MCF 10A (cell line): ENCODE measurements around the gene MBLAC2. TPM values are rescaled to one million over a fixed set of nuclear protein-coding genes. Genes with fewer than 3 reads are reported as not detected.
A peak's percentile ranks its signal among the peaks of the same experiment; 100 is the strongest.

ENCODE experiments used
- BruUV-seq: library from RNA; stranded (reverse); fragments of 400-500 nt; replicated peaks from 2 replicates; lab custom pipeline; 2021; lab: Mats Ljungman, UMichigan
- CTCF ChIA-PET: fragments of 300-600 bp; sonication (Branson Sonifier 250); formaldehyde crosslinking; extraction: SDS; loops from one replicate; lab custom pipeline; 2021; ENCODE audit warnings: antibody characterized with exemption, inconsistent platforms; lab: Yijun Ruan, JAX
- POLR2A ChIA-PET: fragments of 300-600, 350-650 bp; sonication (Branson Sonifier 250); formaldehyde crosslinking; extraction: SDS; loops from one replicate; lab custom pipeline; 2020; ENCODE audit warnings: antibody characterized with exemption, inconsistent platforms; lab: Yijun Ruan, JAX
- DNase-seq: peaks from one replicate; pipeline ENCODE4 v3.0.0-alpha.2; 2018; ENCODE audit not compliant: unreplicated experiment
- H3K27ac Mint-ChIP-seq: one replicate; pipeline ENCODE4 v1.8.0; 2022; ENCODE audit warnings: mild to moderate bottlenecking, low read depth, mixed read lengths; ENCODE audit not compliant: unreplicated experiment
- H3K27me3 Mint-ChIP-seq: one replicate; pipeline ENCODE4 v1.8.0; 2022; ENCODE audit warnings: mixed read lengths; ENCODE audit not compliant: insufficient read depth, unreplicated experiment
- H3K36me3 Mint-ChIP-seq: one replicate; pipeline ENCODE4 v1.8.0; 2022; ENCODE audit warnings: mild to moderate bottlenecking, moderate library complexity, mixed read lengths; ENCODE audit not compliant: insufficient read depth, unreplicated experiment
- H3K4me1 Mint-ChIP-seq: one replicate; pipeline ENCODE4 v1.8.0; 2022; ENCODE audit warnings: mixed read lengths; ENCODE audit not compliant: insufficient read depth, unreplicated experiment
- H3K4me3 Mint-ChIP-seq: one replicate; pipeline ENCODE4 v1.8.0; 2022; ENCODE audit warnings: mild to moderate bottlenecking, moderate library complexity, mixed read lengths; ENCODE audit not compliant: unreplicated experiment
- H3K9me3 Mint-ChIP-seq: one replicate; pipeline ENCODE4 v1.8.0; 2022; ENCODE audit warnings: mixed read lengths; ENCODE audit not compliant: unreplicated experiment
- CTCF ChIP-seq: fragments of 200-600 bp; IDR thresholded peaks from one replicate; pipeline ENCODE4 v1.8.0; 2022; ENCODE audit warnings: antibody characterized with exemption, mild to moderate bottlenecking; ENCODE audit not compliant: unreplicated experiment
- intact Hi-C: fragments of 100-400 bp; cut with micrococcal nuclease; formaldehyde crosslinking; loops from 2 replicates; pipeline ENCODE4 v1.14.1; 2022
- total RNA-seq: library from RNA; stranded (reverse); gene quantifications from 2 replicates; pipeline ENCODE4 v1.2.3, GENCODE V29; 2022

MBLAC2 gene
- total RNA-seq, 1 experiment from 2014 or later = 9.1 TPM

DNA sequence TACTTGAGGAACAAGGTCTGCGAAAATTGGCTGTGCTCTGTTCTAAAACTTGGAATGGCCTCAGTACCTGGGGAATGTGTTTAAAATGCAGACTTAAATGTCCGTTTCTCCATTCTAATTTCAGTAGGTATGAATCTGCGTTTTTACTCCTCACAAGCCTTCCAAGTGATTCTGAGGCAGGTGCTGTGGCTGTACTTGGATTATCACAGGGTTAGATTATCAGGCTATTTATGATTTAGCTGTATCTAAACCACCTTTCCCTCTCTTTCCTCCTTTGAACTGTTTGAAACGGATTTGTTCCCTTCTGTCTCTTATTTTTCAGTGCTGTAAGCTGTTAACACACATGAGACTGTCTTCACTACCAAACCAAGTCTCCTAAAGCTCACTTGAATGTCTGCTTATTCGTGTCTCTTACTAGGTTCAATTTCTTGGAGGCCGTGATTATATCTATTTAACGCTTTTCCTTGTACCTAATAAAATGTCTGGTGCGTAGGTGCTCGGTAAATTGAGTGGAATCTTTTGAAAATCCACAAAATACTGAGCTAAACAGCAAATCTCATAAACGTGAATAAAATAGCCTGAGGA is 64.3 kb downstream of the MBLAC2 start:
- Mint-ChIP-seq H3K27ac (no peak overlapping the region), H3K9me3 (no peaks in the 10 kb centered on the region), H3K27me3 (no peaks in the 10 kb centered on the region), H3K4me1 (peaks cover 17% of the 10 kb centered on the region), H3K4me3 (no peak overlapping the region), H3K36me3 (peaks cover 7% of the 10 kb centered on the region)
- intact Hi-C loops = loop anchor here (1.0 kb wide), 1 partner anchor 120 kb away; no protein-coding TSS in a partner anchor
- no peak for TF ChIP-seq CTCF
- ChIA-PET POLR2A (interaction anchor here (0.7 to 5.7 kb wide), 35 partner anchors 7 to 1682 kb away, joined by 3 to 68 read pairs (median 4); partner anchors contain the start of genes ARRDC3, LYSMD3, MBLAC2 and POLR3G), CTCF (interaction anchor here (0.6 to 1.5 kb wide), 8 partner anchors 23 to 1009 kb away, joined by 3 to 8 read pairs (median 3); partner anchors contain the start of gene LYSMD3)
- TSS peak; percentile 91 for BruUV-seq
- no peak for DNase-seq

- Mint-ChIP-seq H3K9me3 (no peaks in the 10 kb centered on the region), H3K4me1 (peaks cover 22% of the 10 kb centered on the region), H3K36me3 (peaks cover 14% of the 10 kb centered on the region), H3K27ac (no peak within 1 kb of the TSS), H3K27me3 (no peaks in the 10 kb centered on the region), H3K4me3 (no peak within 1 kb of the TSS)
- CTCF ChIA-PET = interaction anchor here (0.6 to 1.5 kb wide), 6 partner anchors 23 to 1010 kb away, joined by 3 to 8 read pairs (median 3); partner anchors contain the start of gene LYSMD3
- peak; percentile 95 for DNase-seq
- TF ChIP-seq CTCF = no peak
- intact Hi-C loops = loop anchor here (1.0 to 2.0 kb wide), 2 partner anchors 63 to 121 kb away; no protein-coding TSS in a partner anchor
- POLR2A ChIA-PET = interaction anchor here (0.5 to 5.7 kb wide), 33 partner anchors 9 to 1681 kb away, joined by 3 to 68 read pairs (median 4); partner anchors contain the start of genes ARRDC3, LYSMD3, MBLAC2 and POLR3G
- no TSS peak for BruUV-seq
Measured at GRCh38 chr5:90409318-90410177, 65.0 kb downstream of the MBLAC2 start, which contains the start of gene CETN3. Gene CETN3, minus strand, starts transcription at chr5:90409756. Its CDS starts 95 bp downstream, at chr5:90409661.

DNA sequence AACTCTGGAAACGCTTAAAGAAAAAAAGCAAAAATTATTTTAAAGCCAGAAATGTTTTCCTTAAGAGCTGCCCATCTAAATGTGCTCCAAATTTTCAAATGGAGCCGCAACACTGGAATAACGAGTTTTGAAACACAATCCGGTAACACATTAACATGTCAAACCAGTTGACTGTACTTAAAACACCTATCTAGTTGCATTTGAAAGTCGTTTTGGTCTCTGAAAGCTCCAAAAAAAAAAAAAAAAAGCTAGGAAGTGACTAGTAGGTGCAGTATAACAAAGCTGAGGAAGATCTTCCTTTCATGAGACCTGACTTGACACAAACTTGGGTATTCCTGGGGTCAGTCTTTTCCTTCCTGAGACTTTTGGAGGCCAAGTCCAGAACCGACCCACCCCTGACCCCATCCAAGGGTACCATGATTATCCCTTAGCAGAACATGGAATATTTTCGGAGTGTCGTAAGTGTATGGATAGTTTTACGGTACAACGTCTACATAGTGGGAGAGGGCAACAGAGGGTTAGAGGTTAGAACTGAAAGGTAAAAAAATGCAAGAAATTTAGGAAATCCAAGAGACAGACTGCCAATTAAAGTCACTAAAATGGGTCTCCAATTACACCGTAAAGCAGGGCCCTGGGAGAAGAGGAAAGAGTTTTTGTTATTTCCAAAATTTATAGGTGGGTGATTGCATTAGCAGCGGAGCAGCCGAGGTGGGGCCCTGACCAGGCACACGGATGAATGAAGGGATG is 65.8 kb downstream of the MBLAC2 start:
- Mint-ChIP-seq H3K27me3 (no peaks in the 10 kb centered on the region), H3K4me1 (peaks cover 22% of the 10 kb centered on the region), H3K9me3 (no peaks in the 10 kb centered on the region), H3K27ac (no peak overlapping the region), H3K4me3 (no peak overlapping the region), H3K36me3 (peaks cover 19% of the 10 kb centered on the region)
- intact Hi-C loops = loop anchor here (2.0 kb wide), 1 partner anchor 64 kb away; no protein-coding TSS in a partner anchor
- CTCF ChIA-PET = interaction anchor here (0.5 to 1.0 kb wide), 3 partner anchors 8 to 643 kb away, joined by 3 to 5 read pairs (median 3); no protein-coding TSS in a partner anchor
- no peak for TF ChIP-seq CTCF
- BruUV-seq = TSS peak; percentile 81
- POLR2A ChIA-PET = interaction anchor here (0.8 to 5.7 kb wide), 16 partner anchors 8 to 974 kb away, joined by 3 to 68 read pairs (median 6); partner anchors contain the start of genes ARRDC3, MBLAC2 and POLR3G
- DNase-seq = peak; percentile 31

Other genes starting within 250 kb of the MBLAC2 start
- 24.8 and 28.4 TPM in 2 replicates for gene CETN3, start 65.0 kb downstream of the MBLAC2 start, total RNA-seq
- 13.2 and 13.6 TPM in 2 replicates for gene POLR3G, start 93 bp upstream of the MBLAC2 start, total RNA-seq
- gene LYSMD3, start 54.8 kb upstream of the MBLAC2 start, total RNA-seq = 25.6 and 27.4 TPM in 2 replicates
- gene ADGRV1, start 84.0 kb upstream of the MBLAC2 start, total RNA-seq = 0.22 TPM in 1 of 2 replicates, not detected in the other